ENCODE results near the gene TSTD1.

TSTD1 gene, protein sequence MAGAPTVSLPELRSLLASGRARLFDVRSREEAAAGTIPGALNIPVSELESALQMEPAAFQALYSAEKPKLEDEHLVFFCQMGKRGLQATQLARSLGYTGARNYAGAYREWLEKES

DNA sequence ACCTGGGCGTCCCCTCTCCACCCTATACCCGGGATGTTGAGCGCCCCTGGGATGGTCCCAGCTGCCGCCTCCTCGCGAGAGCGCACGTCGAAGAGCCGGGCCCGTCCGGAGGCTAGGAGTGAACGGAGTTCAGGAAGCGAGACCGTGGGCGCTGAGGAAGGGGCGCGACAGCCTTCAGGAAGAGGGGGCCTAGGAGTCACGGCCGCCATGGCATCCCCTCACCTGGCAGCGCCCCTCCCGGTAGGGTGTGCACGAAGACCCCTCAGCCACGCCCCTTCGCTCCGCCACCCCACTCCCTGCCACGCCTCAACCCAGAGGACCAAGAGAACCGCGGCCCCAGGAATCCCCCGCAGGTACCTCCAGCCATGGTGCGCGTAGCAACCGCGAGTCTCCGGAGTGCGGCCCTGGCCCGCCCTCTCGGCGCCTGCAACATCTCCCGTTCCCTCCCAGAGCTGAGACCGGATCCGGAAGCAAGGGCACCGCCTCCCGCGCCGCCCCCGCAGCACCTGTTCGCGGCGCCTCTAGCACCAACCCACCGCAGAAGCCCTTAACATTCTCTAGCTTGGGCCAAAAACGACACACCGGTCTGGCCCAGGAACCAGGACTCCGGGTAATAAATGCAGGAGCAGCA is at the start of gene TSTD1:
Gene TSTD1 (minus strand): TSS at position 442 of the 631 bp plus-strand sequence. CDS start 75 bp downstream, at position 367.
- peak; percentile 80 for DNase-seq

DNA sequence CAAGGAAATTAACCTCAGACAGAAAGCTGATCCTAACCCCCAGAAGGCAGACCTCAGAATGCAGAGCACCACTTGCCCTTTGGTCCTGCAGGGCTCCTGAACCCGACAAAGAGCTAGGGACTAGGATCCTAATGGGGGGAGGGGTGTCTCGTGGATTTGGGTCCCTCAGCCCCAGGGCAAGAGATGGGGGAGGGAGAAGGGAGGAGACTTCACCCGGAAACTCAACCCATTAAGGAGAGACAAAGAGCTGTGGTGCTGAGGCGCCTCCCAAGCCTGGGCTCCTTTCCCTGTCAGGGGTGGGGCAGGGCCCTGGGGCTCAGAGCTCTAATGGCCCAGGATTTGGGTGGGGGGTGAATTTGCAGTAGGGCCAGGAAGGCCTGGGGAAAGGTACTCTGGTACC is 47.7 kb upstream of the TSTD1 start:
- DNase-seq = no peak

DNA sequence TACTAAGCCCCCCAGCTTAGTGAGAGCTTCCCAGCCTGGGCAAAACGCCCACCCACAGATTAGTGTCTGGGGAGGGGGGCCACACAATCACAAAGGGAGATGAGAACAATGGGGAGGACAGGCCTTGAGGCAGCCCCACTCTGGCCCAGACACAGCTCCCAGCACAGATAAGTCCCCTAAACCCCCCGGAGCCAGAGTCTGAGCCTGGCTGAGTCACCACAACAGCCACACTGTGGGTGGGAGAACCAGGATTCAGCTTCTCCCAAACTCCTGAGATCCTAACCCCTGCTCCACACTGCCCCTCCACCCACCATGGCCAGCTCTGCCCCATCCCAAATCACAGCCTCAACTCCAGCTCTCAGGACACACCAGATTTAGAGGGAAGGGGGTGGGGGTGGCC is 46.4 kb upstream of the TSTD1 start:
- peak; percentile 60 for DNase-seq

DNA sequence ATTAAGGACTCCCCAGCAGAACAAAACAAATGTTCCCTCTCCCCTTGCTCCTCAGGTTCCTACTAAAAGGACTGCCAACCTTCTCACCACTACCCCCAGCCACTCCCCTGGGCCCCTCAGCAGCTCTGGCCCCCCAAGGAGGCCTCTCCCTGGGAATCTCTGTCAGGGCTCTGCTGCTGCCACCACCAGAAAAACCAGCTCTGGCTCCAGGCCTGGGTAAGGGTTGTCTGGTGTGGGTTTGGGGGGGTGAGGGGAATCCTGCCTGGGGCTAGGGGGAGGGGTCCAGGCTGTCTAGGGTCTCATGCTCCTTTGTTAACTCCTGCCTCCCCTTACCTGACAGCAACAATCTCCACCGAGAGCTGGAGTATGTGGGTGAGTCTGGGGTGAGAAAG is 45.8 kb upstream of the TSTD1 start:
- no peak for DNase-seq

DNA sequence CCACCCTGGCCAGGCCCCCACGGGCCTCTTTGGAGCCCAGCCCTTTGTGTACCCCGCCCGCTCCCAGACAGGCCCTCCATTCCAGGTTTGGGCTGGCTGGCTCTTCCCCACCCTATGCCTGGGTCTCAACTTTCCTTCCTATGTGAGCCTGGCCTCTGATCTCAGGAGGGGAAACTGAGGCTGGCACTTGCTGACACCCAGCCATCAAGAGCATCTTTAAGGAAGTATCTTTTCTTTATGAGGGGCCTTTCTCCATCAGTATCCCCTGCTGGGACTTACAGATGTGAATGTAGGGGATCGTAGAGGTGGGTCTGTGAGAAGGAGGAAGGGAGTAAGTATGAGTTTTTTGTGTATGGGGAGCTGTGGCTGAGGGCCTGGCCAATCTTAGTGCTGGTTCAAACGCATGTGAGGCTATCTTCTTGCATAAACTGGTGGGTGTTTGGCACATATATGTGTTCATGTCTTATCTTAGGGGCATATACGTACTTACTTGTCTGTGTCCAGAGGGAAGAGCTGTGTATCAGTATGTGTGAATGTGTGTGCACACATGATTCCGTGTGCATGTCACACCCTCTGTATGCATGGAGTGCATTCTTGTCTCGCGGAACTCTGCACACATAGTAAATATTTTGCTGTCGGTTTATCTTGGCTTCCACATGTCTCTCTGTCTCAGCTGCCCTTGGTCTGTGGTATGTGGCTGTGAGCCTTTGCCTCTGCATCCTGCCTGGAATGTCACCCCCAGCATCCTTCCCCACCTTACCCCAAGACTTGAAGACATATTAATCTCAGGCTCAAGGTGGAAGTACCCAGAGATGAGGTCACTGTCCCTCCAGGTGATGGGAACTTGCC is 45.2 kb upstream of the TSTD1 start:
- no peak for DNase-seq

DNA sequence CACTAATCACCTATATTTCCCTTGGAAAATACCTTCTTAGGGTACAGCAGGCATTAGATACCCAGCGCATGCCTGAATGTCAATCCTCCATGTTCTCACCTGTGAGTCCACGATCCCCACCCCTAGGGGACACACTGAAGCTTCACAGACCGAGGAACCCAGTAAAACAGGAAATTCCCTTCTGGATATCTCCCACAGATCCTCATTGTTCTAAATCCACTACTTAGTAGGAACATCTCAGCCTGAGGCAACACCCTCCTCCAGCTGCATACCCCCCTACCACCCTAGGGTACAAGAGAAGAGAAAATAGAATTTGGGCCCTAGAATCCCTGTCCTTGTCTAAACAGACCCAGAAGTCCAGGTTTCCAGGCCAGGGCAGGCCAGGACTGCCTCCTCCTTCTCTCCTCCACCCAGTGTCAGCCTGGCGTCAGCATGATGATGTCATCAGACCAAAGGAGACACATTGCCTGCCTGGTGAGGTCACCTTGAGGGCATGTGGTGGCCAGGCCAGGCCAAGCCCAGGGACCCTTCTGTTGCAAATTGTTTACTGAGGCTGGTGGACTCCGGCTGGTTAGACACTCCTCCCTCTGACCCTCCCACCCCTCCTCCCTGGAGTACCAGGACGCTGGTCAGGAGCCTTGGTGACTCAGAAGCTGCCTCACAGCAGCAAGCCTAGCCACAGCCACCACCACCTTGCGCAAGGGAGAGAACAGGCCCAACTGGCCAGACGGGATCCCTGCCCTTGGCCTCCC is 44.4 kb upstream of the TSTD1 start:
- no peak for DNase-seq

DNA sequence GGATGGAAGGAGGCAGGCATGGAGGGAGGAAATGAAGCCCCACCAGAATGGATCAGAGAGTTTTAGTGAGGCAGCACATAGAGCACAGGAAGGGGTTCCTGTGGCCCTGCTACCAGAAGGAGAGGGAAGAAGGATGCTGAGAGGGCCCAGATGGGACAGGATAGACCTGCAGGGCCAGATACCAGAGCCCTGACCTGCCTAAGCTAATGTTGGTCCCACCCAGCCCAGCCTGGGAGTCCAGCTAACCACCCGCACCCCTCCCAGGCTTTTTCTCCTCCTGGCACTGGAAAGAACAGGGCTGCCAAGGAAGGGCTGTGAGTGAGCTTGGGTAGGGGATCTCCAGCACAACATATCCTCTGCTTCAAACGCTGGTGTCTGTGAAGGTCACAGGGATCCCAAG is 43.7 kb upstream of the TSTD1 start:
- DNase-seq = no peak

DNA sequence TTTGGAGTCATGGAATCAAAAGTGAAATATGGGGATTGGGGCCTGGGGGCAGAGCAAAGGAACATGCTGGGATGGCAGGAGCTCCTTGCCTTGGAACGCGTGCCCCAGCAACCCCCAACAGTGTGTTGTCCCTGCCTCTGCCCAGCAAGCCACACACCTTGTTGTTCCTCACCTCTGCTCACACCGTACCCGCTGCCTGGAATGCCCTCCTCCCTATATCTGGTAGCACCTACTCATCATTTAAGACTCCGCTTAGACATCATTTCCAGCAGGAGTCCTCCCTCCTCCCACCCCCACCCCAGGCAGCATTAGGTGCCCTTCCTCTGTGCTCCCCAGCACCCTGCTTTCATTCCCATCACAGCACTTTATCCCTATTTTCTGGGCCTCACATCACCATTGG is 42.8 kb upstream of the TSTD1 start:
- DNase-seq = no peak

DNA sequence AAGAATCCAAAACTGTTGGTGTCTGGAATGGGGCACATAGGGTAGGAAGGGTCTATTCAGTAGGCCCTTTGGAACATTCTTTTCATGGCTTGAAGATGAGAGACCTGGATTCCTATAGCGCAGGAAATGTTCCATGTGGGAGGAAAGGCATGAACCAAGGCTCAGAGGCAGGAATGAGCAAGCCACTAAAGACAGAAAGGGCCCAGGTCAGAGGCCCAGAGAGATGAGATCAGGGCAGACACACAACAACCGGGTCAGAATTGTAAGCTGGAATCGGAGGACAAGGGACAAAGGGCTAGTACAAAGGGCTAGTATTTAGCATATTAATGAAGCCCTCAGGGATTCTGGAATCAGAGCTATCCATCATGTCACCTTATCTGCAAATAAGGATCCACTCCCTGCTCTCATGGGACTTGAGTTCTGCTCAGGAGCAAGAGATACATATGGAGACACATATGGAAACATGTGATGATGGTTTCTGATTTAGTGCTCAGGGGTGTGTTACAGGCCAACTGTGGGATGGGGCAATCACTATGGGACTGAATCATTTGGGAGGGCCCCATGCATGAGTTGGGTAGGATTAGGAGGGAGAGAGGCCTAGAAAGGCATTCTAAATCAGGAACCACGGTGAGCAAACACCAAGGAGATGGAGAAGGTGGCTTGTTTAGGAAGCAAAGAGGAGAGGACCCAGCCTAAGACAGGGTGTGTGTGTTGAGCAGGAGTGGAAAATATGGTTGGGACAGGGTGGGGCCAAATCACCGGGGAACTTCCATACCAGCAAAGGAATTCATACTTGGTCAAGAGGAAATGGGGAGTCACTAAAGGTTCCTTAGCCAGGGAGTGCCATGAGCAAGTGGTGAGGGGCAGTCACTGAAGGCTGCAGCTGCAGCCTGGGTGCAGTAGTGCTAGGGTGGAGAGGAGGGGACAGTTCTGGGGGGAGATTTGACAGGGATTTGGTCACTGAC is 42.0 kb upstream of the TSTD1 start:
- DNase-seq = peak; percentile 48

DNA sequence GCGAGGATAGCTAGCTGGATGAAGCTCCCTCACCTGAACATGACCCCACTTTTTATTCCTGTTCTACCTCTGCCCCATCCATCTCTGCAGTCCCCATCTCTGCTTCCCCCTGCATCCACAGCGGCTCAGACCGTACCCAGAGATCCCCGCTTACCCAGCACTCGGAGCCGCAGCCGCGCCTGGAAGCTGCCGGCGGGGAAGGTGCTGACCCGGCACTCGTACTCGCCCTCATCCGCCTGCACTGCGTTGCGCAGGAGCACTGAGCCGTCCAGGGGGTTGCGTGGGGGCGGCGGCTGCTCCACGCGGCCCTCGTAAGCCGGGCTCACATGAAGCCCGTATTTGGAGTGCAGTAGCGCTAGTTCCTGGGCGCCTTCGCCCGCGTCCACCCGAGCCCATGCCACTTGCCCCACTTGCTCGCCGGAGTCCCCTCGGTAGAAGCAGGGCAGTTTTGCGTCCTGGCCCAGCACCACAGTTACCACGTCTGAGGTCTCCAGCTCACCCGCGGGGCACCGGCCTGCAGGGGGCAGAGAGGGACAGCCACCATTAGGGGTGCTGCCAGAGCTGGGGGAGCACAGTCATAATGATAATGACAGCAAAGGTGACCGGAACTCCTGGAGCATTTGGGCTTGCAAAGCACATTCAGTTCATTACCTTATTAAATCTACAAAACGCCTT is 40.8 kb upstream of the TSTD1 start:
- DNase-seq = no peak

DNA sequence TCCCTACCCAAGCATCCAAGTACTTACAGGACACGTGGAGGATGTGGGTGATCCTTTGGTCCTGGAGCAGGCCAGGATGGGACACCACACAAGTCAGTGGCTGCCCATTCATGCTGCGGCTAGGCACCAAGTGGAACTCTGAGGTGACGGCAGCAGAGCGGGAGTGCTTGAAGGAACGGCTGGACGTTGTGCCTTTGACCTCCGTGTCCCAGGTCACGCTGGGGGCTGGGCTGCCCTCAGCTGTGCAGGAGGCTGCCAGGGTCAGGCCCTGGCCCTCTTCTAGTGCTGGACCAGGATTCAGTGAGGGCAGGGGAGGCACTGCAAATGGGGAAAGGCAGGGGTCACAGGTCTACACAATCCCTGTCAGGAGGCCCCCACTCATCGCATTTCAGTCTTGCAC is 38.7 kb upstream of the TSTD1 start:
- no peak for DNase-seq

DNA sequence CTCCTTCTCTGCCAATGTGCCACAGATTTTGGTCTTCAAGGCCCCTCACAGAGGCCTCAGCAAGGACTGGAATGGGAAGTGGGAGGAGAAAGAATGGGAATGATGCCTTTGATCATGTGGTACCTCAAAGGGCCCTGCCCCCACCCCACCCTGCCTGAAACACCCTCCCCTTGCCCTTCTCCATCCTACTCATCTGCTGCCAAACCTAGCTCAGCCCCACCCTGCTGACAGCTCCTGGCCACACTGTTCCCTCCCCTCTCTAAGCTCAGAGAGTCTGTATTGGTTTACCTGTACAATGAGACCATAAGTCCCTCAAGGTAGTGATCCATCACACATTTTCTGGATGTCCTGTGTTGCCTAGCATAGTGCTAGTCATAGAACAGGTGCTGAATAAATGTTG is 37.6 kb upstream of the TSTD1 start:
- no peak for DNase-seq

DNA sequence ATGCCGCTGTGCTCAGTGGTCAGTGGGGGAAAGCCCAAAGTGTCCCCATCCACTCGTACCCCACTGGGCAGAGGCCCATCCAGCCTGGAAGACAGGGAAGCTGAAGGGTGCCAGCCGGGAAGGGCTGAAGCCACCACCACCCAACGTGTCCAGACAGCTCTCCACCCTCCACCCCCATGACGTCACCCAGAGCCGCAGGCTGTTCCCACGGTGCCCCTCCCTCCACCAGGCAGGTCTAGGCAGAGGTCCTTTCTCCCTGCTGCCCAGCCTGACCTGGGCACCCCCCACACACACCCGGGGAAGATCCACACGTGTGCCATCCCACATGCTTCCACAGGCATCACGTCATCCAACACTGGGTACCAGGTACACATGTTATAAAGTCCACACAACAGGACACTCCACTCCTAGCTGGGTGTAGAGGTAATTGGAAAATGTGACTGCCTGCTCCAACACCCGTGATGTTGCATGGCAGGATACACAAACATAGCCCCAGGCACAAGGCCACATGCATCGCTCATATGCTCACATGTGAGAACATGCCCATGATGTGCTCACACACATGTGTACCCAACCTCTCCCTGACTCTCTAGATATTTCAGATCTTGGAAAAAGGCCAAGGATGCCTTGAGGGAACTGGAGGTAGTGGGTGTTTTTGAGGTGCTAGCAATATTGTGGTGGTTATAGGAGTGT is 36.1 kb upstream of the TSTD1 start:
- no peak for DNase-seq

DNA sequence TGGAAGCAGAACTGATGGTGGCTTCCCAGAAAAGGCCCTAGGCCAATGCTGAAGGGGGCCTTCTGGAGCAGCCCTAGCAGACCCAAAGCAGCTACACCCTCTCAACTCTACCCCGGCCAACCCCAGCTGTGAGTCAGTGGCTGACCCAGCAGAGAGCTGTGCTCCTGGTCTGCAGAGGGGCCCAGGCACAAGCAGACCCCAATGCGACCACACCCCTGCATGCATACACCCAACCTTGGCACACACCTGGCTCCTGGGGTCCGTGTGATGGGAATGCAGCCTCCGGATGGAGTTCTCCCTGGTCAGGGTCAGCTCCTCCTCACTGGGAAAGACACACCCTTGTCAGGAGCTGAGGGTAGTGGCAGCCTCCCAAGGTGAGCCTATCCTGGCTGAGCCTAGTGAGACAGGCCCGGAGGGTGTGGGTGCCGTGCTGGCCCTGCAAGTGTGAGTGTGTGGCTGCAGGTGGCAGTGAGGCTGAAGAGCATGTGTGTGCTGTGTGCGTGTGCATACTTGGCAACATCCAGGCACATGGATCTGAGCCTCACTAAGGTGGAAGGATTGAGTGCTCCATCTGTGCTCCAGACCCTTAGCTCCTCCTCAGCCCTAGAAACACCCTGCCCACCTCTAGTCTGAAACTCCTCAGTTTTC is 34.8 kb upstream of the TSTD1 start:
- no peak for DNase-seq

DNA sequence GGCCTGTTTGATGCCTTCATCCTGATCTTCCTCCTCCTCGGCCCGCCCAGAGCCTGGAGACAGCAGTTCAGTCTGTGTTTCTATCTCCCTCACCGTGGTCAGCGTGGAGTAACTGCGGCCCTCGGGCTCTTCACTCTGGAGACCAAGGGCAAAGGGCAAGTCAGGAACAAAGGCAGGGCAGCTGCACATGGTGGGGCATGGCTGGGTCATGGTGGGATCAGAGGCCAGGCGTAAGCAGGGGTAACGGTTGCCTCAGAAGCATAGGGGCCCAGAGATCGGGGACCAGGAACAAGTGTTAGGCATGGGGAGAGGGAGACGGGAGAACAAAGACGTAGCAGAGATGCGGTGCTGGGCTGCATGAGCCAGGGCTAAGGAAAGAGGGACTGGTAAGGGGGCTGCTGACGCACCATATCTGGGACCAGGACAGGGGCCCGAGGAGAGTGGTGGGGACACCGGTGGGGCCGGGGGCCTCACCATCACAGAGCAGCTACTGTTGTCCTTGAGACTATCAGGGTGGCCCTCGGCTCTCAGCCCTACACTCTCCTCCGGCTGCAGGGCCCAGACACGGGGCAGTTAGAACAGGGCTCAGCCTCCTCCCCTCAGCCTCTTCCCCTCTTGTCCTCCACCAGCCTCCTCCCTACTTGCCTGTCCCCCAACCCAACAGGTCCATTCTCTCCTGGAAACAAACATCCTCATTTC is 34.1 kb upstream of the TSTD1 start:
- DNase-seq = no peak

DNA sequence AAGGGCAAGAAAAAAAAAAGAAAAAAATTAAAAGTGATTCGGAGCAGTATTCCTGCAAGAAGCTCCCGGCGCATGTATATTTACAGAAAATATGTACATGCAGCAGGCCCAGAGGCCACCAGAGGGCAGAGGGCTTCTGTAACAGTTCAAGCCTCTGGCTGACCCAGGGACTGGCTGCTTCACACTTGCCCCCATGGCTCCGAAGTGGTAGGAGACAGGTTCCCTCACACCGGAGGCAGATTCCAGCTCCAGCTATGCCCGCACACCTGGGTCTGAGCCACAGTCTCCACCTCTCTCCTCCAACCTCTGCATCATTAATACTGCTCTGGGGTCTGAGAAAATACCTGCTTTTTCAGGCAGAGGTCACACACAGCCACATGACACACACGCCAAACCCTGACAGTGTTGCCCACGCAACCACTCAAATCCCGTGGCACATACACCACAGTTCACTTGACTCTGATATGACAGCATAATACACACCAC is 33.2 kb upstream of the TSTD1 start:
- peak; percentile 69 for DNase-seq

DNA sequence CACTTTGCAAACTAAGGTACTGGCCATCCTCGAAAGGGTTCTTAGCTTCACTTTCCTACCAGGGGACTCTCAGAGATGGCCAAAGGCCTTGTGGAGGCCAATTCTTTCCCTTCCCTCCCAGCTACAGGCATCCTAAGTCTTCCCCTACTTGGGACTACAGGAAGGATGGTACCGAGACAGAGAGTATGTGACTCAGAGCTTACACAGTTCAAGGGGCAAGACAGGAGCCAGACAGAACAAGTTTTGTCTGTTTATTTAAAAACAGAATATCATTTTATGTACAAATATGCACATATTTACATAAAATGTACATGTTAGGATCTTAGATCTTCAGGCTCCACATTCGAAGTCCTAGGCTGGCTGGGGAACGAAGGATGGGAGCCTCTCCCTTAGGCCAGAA is 32.0 kb upstream of the TSTD1 start:
- DNase-seq = no peak

DNA sequence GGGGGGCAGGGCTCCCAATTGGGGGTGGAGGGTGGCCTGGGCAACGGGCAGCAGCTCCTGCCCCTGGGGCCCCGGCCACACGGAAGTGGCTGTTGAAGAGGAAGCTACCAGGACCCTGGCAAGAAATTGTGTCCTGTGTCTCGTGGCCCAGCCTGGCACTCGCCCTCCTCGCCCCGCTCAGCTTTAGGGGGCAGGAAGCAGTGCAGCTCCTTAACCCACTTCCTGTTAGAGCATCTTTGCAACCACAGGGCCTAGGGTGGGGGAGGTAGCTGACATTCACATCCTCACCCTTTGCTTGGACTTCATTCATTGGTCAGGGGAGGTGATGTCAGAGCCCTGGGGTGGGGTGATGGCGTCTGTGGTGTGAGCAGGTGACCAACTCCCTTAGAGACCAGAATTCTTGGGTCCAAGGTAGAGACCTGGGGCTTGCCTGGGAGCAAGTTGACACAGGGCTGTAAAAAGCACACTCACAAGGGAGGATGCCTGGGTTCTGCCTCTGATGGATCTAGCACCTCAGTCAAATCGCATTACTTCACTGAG is 31.0 kb upstream of the TSTD1 start, which contains the start of gene ARHGAP30:
Gene ARHGAP30 (minus strand): TSS at position 161 of the 540 bp plus-strand sequence. CDS start 267 bp downstream, outside the sequence.
- no peak for DNase-seq

DNA sequence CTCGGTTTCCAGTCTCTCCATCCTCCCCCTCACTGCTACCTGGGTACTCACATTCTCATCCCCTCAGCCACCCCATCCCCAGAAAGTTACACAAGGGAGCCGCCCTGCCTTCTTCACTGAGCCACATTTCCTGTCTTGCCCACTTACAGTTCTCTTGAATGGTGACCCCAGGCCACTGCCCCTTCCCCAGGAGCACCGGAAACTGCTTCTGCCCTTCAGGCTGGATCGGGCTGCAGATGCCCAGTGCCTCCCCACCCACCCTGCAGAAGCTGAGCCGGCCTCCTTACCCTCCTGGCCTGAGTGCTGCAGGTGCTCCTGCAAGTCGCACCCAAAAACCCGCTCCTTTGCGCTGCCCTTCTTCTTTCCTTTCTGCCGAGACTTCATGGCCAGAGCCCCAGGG is 30.5 kb upstream of the TSTD1 start:
- DNase-seq = no peak

All from NCI-H82 (cell line).